ENCODE results near the gene FBN1. TPM values are rescaled to one million over a fixed set of nuclear protein-coding genes. Genes with fewer than 3 reads are reported as not detected.

FBN1 gene
- total and polyA plus RNA-seq, 2 experiments from 2014 or later: 1.9 to 3.8 TPM

GRCh38 chr15:48559285-48559684, 86.2 kb downstream of the FBN1 start (continued):
- TF ChIP-seq CTCF (conservative IDR thresholded peaks at IDR 0.05; ENCODE audit: low read depth in 2 of 2) (no peak), EZH2phosphoT487 (IDR thresholded peaks at IDR 0.05; ENCODE audit: unreplicated experiment) (no peak), ZNF331 (CRISPR knock-in tag; IDR thresholded peaks at IDR 0.05; ENCODE audit: low read depth) (no peak), ETS1 (IDR thresholded peaks at IDR 0.05) (no peak)

- H3K4me1 ChIP-seq (ENCODE audit: insufficient read depth): no peaks in the 10 kb centered on the region
- TF ChIP-seq ZNF114 (CRISPR knock-in tag; IDR thresholded peaks at IDR 0.05) (no peak), ZNF331 (CRISPR knock-in tag; IDR thresholded peaks at IDR 0.05; ENCODE audit: low read depth) (no peak), REST (IDR thresholded peaks at IDR 0.05; ENCODE audit: unreplicated experiment) (no peak), CREB1 (CRISPR knock-in tag; IDR thresholded peaks at IDR 0.05; ENCODE audit: low read depth) (no peak), ZNF462 (CRISPR knock-in tag; IDR thresholded peaks at IDR 0.05) (no peak), CTCF (conservative IDR thresholded peaks at IDR 0.05; ENCODE audit: low read depth in 2 of 2) (no peak), POLR2AphosphoS5 (IDR thresholded peaks at IDR 0.05; ENCODE audit: low read depth) (no peak)
These were observed 87.3 kb downstream of the FBN1 start for GRCh38 chr15:48558226-48558625.

More at GRCh38 chr15:48558226-48558625, 87.3 kb downstream of the FBN1 start:
- no peaks in the 10 kb centered on the region for H3K9me3 Mint-ChIP-seq
- Histone ChIP-seq H3K9me2 (ENCODE audit: insufficient read depth) (no peaks in the 10 kb centered on the region), H3K27ac (ENCODE audit: low read depth) (no peak overlapping the region), H3K4me3 (no peak overlapping the region), H3K79me2 (replicated peaks; ENCODE audit: insufficient read depth) (no peaks in the 10 kb centered on the region), H4K20me1 (replicated peaks; ENCODE audit: insufficient read depth) (no peaks in the 10 kb centered on the region), H3K27me3 (ENCODE audit: insufficient read depth) (no peaks in the 10 kb centered on the region), H3K4me2 (no peak overlapping the region), H2AFZ (no peak overlapping the region), H3F3A (replicated peaks; ENCODE audit: low read depth) (no peaks in the 10 kb centered on the region), H3K36me3 (ENCODE audit: insufficient read depth) (no peaks in the 10 kb centered on the region)
- no peaks in the 10 kb centered on the region for H3K36me3 Mint-ChIP-seq (ENCODE audit: low read depth)
- no peak for ATAC-seq
- peaks cover 2% of the 10 kb centered on the region for H3K27me3 Mint-ChIP-seq (ENCODE audit: insufficient read depth, low read depth, poor library complexity)
- H3K27ac Mint-ChIP-seq: no peak overlapping the region
- no peak for DNase-seq (ENCODE audit: low spot score)
- H3K4me1 Mint-ChIP-seq: peaks cover 6% of the 10 kb centered on the region
- H3K4me3 Mint-ChIP-seq: no peak overlapping the region
